Transverse colon (tissue), 4 donors: ENCODE data around the gene ARPC5L. TPM values are rescaled to one million over a fixed set of nuclear protein-coding genes. Genes with fewer than 3 reads are reported as not detected.

Experiments used
- DNase-seq: peaks from one replicate; pipeline ENCODE4 v3.0.0-alpha.2; 2019
- H3K27ac ChIP-seq, 4 donors: fragments of 200-600 bp; sonication (generic); 2 replicates each; pipeline ENCODE4 v1.5.1; 2016 to 2018; ENCODE audit warnings: inconsistent platforms in 4 of 4
- H3K27me3 ChIP-seq: fragments of 200-600 bp; sonication (generic); 2 replicates; pipeline ENCODE4 v1.5.1; 2017; ENCODE audit warnings: inconsistent platforms
- H3K36me3 ChIP-seq, 4 donors: fragments of 200-600 bp; sonication (generic); 2 replicates each; pipeline ENCODE4 v1.5.1; 2017 to 2019; ENCODE audit warnings: inconsistent platforms in 4 of 4
- H3K4me1 ChIP-seq, 4 donors: fragments of 200-600 bp; sonication (generic); 2 replicates each; pipeline ENCODE4 v1.5.1; 2017 to 2020; ENCODE audit warnings: inconsistent platforms in 4 of 4
- H3K4me3 ChIP-seq, 4 donors: fragments of 200-600 bp; sonication (generic); 1 replicate in 1 of 4; 2 replicates in 3 of 4; pipeline versions ENCODE4 v1.5.1 to v1.6.1; 2017 to 2019; ENCODE audit warnings: inconsistent platforms in 4 of 4
- H3K9me3 ChIP-seq, 2 donors: fragments of 200-600 bp; sonication (generic); 2 replicates each; pipeline ENCODE4 v1.5.1; 2017 to 2019; ENCODE audit warnings: inconsistent platforms in 2 of 2
- EP300 ChIP-seq: sonication (generic); formaldehyde crosslinking; IDR thresholded peaks from one replicate; pipeline ENCODE4 v1.6.1; 2017; ENCODE audit warnings: antibody characterized with exemption, low read depth
- POLR2A ChIP-seq: fragments of 450-650 bp; IDR thresholded peaks from one replicate; pipeline ENCODE4 v1.6.1; 2016; ENCODE audit warnings: antibody characterized with exemption, mild to moderate bottlenecking, moderate library complexity
- POLR2AphosphoS5 ChIP-seq, 3 donors: sonication (generic); formaldehyde crosslinking; IDR thresholded peaks; one replicate each; pipeline ENCODE4 v1.6.1; 2016; ENCODE audit warnings: antibody characterized with exemption in 3 of 3
- WGBS, 2 donors: methylation state at CpG; one replicate each; pipeline ENCODE4 v1.1.5; 2018; ENCODE audit warnings: low coverage in 1 of 2; 5-methylcytosine and 5-hydroxymethylcytosine counted together
- in situ Hi-C, 4 donors: fragments of 200-750 bp; cut with MboI; loops; one replicate each; pipeline versions ENCODE4 v1.15.0 to v1.15.1; 2017; ENCODE audit warnings: low sequenced_read_pairs in 3 of 4, low pct_ligation_motif_present in 1 of 4, low pct_unique_long_range_greater_than_20kb in 1 of 4
- intact Hi-C: fragments of 100-400 bp; cut with DNase I; formaldehyde crosslinking; loops from one replicate; pipeline ENCODE4 v1.15.1; 2023; ENCODE audit warnings: low total_unique reads
- total RNA-seq, 4 donors: library from RNA; depleted of rRNA; stranded (reverse); fragments of >200 nt; gene quantifications; one replicate each; pipeline ENCODE4 v1.1.0, GENCODE V29; 2016
- TF ChIP-seq, protein P1 (sequence below), 5 experiments: fragments of 200-600 bp in 3 of 5; fragments of 450-650 bp in 2 of 5; sonication (generic) in 3 of 5; IDR thresholded peaks; 1 replicate in 2 of 5; 2 replicates in 3 of 5; pipeline ENCODE4 v1.5.1; 2016 to 2017; ENCODE audit warnings: antibody characterized with exemption in 5 of 5, inconsistent platforms in 3 of 5, mild to moderate bottlenecking in 2 of 5, moderate library complexity in 1 of 5

ARPC5L gene
- total RNA-seq, 4 donors from 2014 or later = 9.8 to 37.0 (median 22.8) TPM

DNA sequence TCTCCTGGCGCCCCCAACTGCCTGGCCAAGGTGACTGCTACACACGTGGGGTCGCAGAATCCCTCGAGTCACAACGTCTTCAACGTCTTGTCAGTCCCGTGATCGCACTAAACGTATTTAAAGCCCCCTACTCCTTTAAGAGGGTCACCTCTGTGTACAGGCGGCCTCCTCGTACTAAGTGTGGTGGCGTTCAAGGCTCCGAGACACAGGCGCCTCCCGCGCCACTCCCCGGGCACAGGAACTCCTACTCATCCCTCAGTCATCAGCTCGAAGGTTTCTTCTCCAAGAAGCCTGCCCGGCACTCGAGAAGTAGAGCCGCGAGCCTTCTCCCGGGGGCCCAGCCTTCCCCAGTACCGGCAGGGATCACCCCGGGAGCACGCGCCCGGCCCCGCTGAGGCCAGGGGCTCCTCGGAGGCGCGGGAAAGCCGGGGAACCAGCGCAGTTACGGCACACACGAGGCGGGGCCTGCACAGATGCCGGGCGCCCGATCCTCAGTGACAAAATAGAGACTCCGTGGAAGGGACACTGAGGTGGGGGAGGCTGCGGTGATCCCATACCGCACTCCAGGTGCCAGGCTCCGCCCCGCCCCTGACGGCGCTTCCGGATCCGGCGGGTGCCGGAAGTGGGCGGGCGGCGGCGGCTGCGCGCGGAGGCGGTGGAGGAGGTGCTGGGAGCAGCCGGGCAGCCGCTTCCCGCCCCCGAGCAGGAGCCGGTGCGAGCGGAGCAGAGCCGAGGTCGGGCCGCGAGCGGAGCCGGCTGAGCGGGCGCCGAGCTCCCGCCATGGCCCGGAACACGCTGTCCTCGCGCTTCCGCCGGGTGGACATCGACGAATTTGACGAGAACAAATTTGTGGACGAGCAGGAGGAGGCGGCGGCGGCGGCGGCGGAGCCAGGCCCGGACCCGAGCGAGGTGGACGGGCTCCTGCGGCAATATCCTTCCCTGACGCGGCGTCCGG, 6.9 kb downstream of the ARPC5L start:
- Histone ChIP-seq H3K4me1 (peaks cover 26 to 44% (median 42%) of the 10 kb centered on the region in 4 donors), H3K4me3 (peak overlapping the region; percentile 66 to 90 (median 88)), H3K9me3 (no peaks in the 10 kb centered on the region), H3K27ac (peak overlapping the region; percentile 94 to 100 (median 98)), H3K36me3 (no peaks in the 10 kb centered on the region), H3K27me3 (no peaks in the 10 kb centered on the region)
- intact Hi-C loops (no loop called here), in situ Hi-C loops (no loop called here)
- 1% methylated on average over 60 of the region's 101 CpGs; no CpG with 5 or more reads in 1 of the 2 donors for WGBS, 2 donors
- peak; percentile 88 to 96 (median 95) for TF ChIP-seq POLR2AphosphoS5 (IDR thresholded peaks at IDR 0.05)
- TF ChIP-seq EP300 = no peak
- TF ChIP-seq, protein P1, sequence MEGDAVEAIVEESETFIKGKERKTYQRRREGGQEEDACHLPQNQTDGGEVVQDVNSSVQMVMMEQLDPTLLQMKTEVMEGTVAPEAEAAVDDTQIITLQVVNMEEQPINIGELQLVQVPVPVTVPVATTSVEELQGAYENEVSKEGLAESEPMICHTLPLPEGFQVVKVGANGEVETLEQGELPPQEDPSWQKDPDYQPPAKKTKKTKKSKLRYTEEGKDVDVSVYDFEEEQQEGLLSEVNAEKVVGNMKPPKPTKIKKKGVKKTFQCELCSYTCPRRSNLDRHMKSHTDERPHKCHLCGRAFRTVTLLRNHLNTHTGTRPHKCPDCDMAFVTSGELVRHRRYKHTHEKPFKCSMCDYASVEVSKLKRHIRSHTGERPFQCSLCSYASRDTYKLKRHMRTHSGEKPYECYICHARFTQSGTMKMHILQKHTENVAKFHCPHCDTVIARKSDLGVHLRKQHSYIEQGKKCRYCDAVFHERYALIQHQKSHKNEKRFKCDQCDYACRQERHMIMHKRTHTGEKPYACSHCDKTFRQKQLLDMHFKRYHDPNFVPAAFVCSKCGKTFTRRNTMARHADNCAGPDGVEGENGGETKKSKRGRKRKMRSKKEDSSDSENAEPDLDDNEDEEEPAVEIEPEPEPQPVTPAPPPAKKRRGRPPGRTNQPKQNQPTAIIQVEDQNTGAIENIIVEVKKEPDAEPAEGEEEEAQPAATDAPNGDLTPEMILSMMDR (IDR thresholded peaks at IDR 0.05) = no peak
- peak; percentile 94 for TF ChIP-seq POLR2A
- DNase-seq = peak; percentile 91

DNA sequence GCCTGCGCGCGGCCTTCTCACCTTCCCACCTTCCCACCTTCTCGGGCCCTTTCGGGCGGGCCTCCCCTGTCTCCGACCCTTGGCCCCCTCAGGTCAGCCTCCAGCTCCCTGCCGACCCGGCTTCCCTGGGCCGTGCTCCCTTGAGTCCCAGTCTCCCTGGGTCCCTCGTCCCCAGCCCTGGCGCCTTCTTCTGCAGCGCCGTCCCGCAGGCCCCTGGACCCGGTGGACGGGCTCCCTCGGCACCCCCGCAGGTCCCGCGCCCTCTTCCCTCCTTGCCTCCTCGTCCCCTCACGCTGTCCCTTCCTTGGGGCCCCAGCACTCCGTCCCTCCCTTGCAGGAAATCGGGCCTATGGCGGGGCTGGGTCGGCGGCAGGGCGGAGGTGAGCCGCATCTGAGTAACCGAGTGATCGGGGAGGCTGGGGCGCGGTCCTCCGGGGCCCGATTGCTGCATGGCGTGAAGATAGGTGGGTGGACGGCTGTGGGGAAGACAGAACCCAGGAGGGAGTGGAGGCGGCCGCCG, 7.6 kb downstream of the ARPC5L start:
- intact Hi-C loops (no loop called here), in situ Hi-C loops (no loop called here)
- Histone ChIP-seq H3K9me3 (no peaks in the 10 kb centered on the region), H3K36me3 (no peaks in the 10 kb centered on the region), H3K27me3 (no peaks in the 10 kb centered on the region), H3K27ac (peak overlapping the region; percentile 94 to 100 (median 98)), H3K4me3 (peak overlapping the region; percentile 66 to 90 (median 88)), H3K4me1 (peaks cover 26 to 44% (median 42%) of the 10 kb centered on the region in 4 donors)
- WGBS, 2 donors = 0% methylated on average over 31 of the region's 41 CpGs; no CpG with 5 or more reads in 1 of the 2 donors
- DNase-seq = peak; percentile 49
- TF ChIP-seq EP300 = no peak
- TF ChIP-seq, protein P1 (IDR thresholded peaks at IDR 0.05) = peak in 1 of 5 experiments; percentile 6
- TF ChIP-seq POLR2A = no peak
- TF ChIP-seq POLR2AphosphoS5 (IDR thresholded peaks at IDR 0.05) = no peak

DNA sequence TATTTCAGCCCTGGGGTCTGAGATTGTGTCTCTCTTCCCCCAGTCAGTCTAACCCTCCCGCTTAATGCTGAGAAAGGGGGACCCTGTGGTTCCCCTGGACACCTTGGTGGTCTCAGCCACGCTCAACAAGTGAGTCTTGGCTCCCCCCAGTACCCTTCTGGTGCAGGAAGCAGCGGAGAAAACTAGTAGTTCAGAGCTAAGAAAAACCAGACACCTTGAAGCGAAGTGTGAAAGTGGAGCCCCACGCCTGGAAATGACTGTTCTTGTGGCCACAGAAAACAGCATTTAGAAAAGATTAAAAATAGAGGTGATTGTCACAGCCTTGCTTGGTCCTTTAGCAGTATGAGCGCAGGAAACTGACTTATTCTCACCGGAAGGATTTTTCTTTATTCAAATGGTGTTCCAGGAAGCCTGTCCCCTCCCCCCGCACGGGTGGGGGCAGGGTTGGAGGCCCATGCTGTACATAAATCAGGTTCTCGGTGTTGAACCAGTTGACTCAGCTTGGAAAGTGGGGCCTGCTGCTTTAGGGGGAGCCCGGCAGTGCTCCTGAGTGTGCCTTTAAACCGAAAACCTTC, 8.1 kb downstream of the ARPC5L start:
- H3K4me1 ChIP-seq = peaks cover 26 to 44% (median 42%) of the 10 kb centered on the region in 4 donors
- H3K27me3 ChIP-seq = no peaks in the 10 kb centered on the region
- WGBS, 2 donors = 1% methylated on average over 12 of the region's 12 CpGs; no CpG with 5 or more reads in 1 of the 2 donors
- peak; percentile 77 for DNase-seq
- peak overlapping the region; percentile 94 to 100 (median 98) for H3K27ac ChIP-seq
- no peaks in the 10 kb centered on the region for H3K9me3 ChIP-seq
- peak overlapping the region; percentile 66 to 90 (median 88) for H3K4me3 ChIP-seq
- in situ Hi-C loops = no loop called here
- no peak for TF ChIP-seq EP300
- TF ChIP-seq POLR2AphosphoS5 (IDR thresholded peaks at IDR 0.05) = peak in 1 of 3 donors; percentile 24
- intact Hi-C loops = no loop called here
- H3K36me3 ChIP-seq = peaks cover 0 to 2% (median under 1%) of the 10 kb centered on the region in 4 donors

DNA sequence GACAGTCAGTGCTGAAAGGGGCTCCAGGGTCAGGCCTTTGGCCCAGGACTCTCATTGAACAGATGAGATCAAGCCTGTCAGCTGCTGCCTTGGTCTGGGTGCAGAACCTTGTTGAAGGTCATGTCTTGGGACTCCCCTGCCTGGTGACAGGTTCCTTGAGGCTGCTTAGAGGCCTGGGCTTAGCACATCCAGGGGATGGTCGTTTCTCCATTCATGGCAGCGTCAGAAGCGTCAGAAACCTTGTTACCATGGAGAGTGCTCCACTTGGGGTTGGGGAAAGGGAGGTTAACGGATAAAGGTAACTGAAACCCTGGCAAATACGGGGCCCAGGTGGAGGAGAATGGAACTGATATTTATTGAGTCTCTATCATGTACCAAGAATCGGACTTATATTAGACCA, 8.8 kb downstream of the ARPC5L start:
- intact Hi-C loops = no loop called here
- no peaks in the 10 kb centered on the region for H3K27me3 ChIP-seq
- H3K9me3 ChIP-seq = no peaks in the 10 kb centered on the region
- peaks cover 0 to 8% (median 4%) of the 10 kb centered on the region in 4 donors for H3K36me3 ChIP-seq
- in situ Hi-C loops = no loop called here
- peak overlapping the region in 3 of 4 donors; percentile 66 to 90 (median 89) for H3K4me3 ChIP-seq
- WGBS, 2 donors = 53 to 55% methylated on average over 2 to 6 of the region's 6 CpGs
- peaks cover 26 to 44% (median 42%) of the 10 kb centered on the region in 4 donors for H3K4me1 ChIP-seq
- no peak for TF ChIP-seq POLR2A
- TF ChIP-seq EP300 = no peak
- no peak for TF ChIP-seq POLR2AphosphoS5 (IDR thresholded peaks at IDR 0.05)
- TF ChIP-seq, protein P1 (IDR thresholded peaks at IDR 0.05) = no peak
- peak overlapping the region; percentile 94 to 100 (median 98) for H3K27ac ChIP-seq
- DNase-seq = no peak
